Measurements from ENCODE around the gene USP12. TPM values are rescaled to one million over a fixed set of nuclear protein-coding genes. Genes with fewer than 3 reads are reported as not detected.
A peak's percentile ranks its signal among the peaks of the same experiment; 100 is the strongest.
"Not testable (repeated sequence)": the region's sequence is repeated elsewhere in the genome, so short reads cannot be mapped to it uniquely, and the experiment has no call there.

The USP12 gene
- total RNA-seq, 1 donor: 52.4 TPM

DNA sequence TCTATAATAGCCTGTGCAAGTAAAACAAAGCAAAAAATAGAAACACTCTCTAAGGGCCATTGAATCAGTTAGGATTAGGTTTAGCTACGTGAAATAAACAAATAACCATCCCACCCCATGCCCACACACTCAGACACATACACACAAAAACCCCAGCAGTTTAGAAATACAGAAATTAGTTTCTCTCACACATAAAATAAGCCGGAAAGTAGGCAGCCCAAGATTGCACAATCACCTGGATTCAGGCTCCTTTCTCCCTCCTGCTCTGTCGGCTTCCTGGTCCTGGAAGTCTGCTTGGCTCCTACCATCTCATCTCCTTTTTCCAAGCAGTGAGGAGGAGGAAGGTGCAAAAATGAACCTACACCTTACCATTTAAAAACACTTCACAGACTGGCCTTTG, 22.6 kb upstream of the USP12 start:
- Histone ChIP-seq H3K4me3 (ENCODE audit: low read length) (no peak overlapping the region), H3K27me3 (ENCODE audit: insufficient read depth, low read length) (no peaks in the 10 kb centered on the region), H3K9me3 (ENCODE audit: low read depth, low read length) (no peaks in the 10 kb centered on the region), H3K4me1 (ENCODE audit: insufficient read depth, low read length) (no peaks in the 10 kb centered on the region)

DNA sequence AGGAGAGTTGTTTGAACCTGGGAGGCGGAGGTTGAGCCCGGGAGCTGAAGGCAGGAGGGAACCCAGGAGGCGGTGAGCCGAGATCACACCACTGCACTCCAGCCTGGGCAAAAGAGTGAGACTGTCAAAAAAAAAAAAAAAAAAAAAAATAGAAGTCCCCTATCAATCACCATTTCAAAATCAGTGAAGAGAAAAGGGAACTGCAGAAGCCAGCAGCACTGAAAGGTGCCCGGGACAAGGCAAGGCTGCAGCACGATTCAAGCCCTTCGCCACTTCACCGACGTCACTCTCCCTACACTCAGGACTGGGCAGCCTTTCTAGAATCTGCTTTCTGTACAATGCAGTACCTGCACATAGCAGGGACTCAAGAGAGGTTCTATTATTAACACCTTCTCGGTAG, 21.9 kb upstream of the USP12 start:
- Histone ChIP-seq H3K27me3 (ENCODE audit: insufficient read depth, low read length) (no peaks in the 10 kb centered on the region), H3K4me3 (ENCODE audit: low read length) (no peak overlapping the region), H3K9me3 (ENCODE audit: low read depth, low read length) (no peaks in the 10 kb centered on the region), H3K4me1 (ENCODE audit: insufficient read depth, low read length) (no peaks in the 10 kb centered on the region)

DNA sequence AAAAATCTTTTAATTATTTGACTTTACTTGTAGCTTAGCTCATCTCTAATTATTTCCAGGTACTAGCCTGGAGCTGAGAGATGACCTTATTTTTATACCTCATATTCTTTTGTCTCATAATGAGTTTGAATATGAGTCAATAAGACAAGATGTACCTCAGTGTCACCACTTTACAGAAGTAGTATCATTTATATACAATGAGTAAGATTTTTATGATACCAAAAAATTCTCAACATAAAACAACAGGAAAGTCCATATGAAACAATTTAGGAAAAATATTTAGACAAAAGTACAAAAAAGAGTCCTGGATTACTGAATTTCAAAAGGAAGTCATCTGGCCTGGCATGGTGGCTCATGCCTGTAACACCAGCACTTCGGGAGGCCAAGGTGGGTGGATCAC, 21.4 kb upstream of the USP12 start:
- H3K4me1 ChIP-seq (ENCODE audit: insufficient read depth, low read length): no peaks in the 10 kb centered on the region
- H3K9me3 ChIP-seq (ENCODE audit: low read depth, low read length): no peaks in the 10 kb centered on the region
- no peak overlapping the region for H3K4me3 ChIP-seq (ENCODE audit: low read length)
- no peaks in the 10 kb centered on the region for H3K27me3 ChIP-seq (ENCODE audit: insufficient read depth, low read length)

GRCh38 chr13:27192367-27192766, 20.8 kb upstream of the USP12 start:
- H3K4me3 ChIP-seq (ENCODE audit: low read length); H3K4me1 ChIP-seq (ENCODE audit: insufficient read depth, low read length); H3K27me3 ChIP-seq (ENCODE audit: insufficient read depth, low read length); H3K9me3 ChIP-seq (ENCODE audit: low read depth, low read length): not testable (repeated sequence)

DNA sequence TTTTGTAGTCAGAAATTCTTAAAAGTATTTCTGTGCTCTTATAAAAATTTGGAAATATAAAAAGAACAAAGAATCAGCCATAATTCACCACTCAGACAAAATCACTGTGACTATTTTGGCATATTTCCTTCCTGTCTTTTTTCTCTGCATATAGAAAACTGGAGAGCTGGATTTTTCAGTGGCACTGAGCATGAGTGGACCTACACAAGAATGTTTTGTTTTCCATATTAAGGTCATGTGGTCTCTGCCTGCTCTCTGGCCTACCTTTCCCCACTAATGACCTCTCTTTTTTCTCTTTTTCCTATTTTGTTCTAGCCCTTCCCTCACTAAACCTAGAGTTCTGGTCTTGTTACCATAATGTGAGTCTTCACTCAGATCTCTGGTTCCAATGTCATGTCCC, 17.6 kb upstream of the USP12 start:
- Histone ChIP-seq H3K4me1 (ENCODE audit: insufficient read depth, low read length) (no peaks in the 10 kb centered on the region), H3K9me3 (ENCODE audit: low read depth, low read length) (no peaks in the 10 kb centered on the region), H3K27me3 (ENCODE audit: insufficient read depth, low read length) (no peaks in the 10 kb centered on the region), H3K4me3 (ENCODE audit: low read length) (no peak overlapping the region)

DNA sequence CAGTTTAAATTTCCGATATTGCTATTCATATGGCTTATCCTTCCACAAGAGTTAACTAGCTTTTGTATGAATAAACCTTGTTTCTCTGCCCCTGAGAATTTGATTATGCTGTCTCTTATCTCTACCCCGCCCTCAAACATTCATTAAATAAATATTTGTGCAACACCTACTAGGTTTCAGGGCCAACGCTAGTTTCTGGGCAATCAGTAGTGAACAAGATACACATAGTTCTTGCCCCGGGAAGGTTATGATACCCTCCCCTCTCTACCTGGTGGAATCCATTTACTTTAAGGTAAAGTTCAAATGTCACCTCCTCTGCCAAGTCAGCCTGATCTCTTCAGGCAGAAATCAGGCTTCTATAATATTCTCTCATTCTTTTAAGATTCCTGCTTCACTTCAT, 16.6 kb upstream of the USP12 start:
- no peaks in the 10 kb centered on the region for H3K27me3 ChIP-seq (ENCODE audit: insufficient read depth, low read length)
- H3K9me3 ChIP-seq (ENCODE audit: low read depth, low read length): no peaks in the 10 kb centered on the region
- no peaks in the 10 kb centered on the region for H3K4me1 ChIP-seq (ENCODE audit: insufficient read depth, low read length)
- H3K4me3 ChIP-seq (ENCODE audit: low read length): no peak overlapping the region

- no peaks in the 10 kb centered on the region for H3K9me3 ChIP-seq (ENCODE audit: low read depth, low read length)
- H3K4me1 ChIP-seq (ENCODE audit: insufficient read depth, low read length): no peaks in the 10 kb centered on the region
- H3K27me3 ChIP-seq (ENCODE audit: insufficient read depth, low read length): no peaks in the 10 kb centered on the region
- no peak overlapping the region for H3K4me3 ChIP-seq (ENCODE audit: low read length)
Observed at GRCh38 chr13:27186295-27186694, 14.7 kb upstream of the USP12 start.

- H3K4me3 ChIP-seq (ENCODE audit: low read length): no peak overlapping the region
- H3K4me1 ChIP-seq (ENCODE audit: insufficient read depth, low read length): no peaks in the 10 kb centered on the region
- H3K9me3 ChIP-seq (ENCODE audit: low read depth, low read length): no peaks in the 10 kb centered on the region
- H3K27me3 ChIP-seq (ENCODE audit: insufficient read depth, low read length): no peaks in the 10 kb centered on the region
Observed at GRCh38 chr13:27183561-27184147, 12.0 kb upstream of the USP12 start.

DNA sequence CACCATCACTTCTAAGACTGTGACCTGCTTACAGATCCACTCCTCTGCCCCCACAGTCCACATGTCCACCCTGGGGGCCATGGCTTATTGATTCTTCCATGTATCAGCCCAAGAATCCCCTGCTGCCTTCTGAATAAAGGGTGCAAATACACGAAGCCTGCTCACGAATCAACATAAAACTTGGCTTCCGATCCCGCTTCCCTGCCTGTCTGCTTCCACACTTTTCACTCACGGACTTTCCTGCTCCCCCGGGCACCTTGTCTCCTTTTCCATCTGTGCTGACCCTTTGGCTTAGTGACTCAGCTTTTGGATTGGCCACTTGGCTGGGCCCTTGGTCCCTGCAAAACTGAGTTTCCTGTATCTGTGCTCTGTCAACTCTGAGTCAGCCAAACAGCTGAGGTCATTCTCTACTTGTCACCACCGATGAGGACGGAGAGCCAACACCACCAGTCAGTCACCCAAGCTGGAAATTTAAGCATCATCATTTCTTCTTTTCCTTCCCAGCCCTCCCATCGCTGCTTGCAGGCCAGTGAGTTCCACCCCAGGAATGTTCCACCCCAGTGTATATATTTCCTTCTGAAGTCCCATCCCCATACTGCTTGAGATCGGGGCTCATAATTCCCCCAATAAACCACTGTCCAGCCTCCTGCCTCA, 11.4 kb upstream of the USP12 start:
- Histone ChIP-seq H3K4me3 (ENCODE audit: low read length) (no peak overlapping the region), H3K27me3 (ENCODE audit: insufficient read depth, low read length) (no peaks in the 10 kb centered on the region), H3K9me3 (ENCODE audit: low read depth, low read length) (no peaks in the 10 kb centered on the region), H3K4me1 (ENCODE audit: insufficient read depth, low read length) (peaks cover under 1% of the 10 kb centered on the region)

- H3K4me1 ChIP-seq (ENCODE audit: insufficient read depth, low read length): peaks cover 8% of the 10 kb centered on the region
- H3K4me3 ChIP-seq (ENCODE audit: low read length): no peak overlapping the region
- no peaks in the 10 kb centered on the region for H3K9me3 ChIP-seq (ENCODE audit: low read depth, low read length)
- no peaks in the 10 kb centered on the region for H3K27me3 ChIP-seq (ENCODE audit: insufficient read depth, low read length)
Observed at GRCh38 chr13:27182054-27182453, 10.4 kb upstream of the USP12 start.

GRCh38 chr13:27177852-27178251, 6.2 kb upstream of the USP12 start:
- no peak overlapping the region for H3K4me3 ChIP-seq (ENCODE audit: low read length)
- H3K4me1 ChIP-seq (ENCODE audit: insufficient read depth, low read length): peaks cover 29% of the 10 kb centered on the region
- no peaks in the 10 kb centered on the region for H3K9me3 ChIP-seq (ENCODE audit: low read depth, low read length)
- no peaks in the 10 kb centered on the region for H3K27me3 ChIP-seq (ENCODE audit: insufficient read depth, low read length)

GRCh38 chr13:27176470-27177410, 5.1 kb upstream of the USP12 start:
- no peaks in the 10 kb centered on the region for H3K9me3 ChIP-seq (ENCODE audit: low read depth, low read length)
- no peaks in the 10 kb centered on the region for H3K27me3 ChIP-seq (ENCODE audit: insufficient read depth, low read length)
- H3K4me1 ChIP-seq (ENCODE audit: insufficient read depth, low read length): peaks cover 34% of the 10 kb centered on the region
- no peak overlapping the region for H3K4me3 ChIP-seq (ENCODE audit: low read length)

- Histone ChIP-seq H3K27me3 (ENCODE audit: insufficient read depth, low read length) (no peaks in the 10 kb centered on the region), H3K4me1 (ENCODE audit: insufficient read depth, low read length) (peaks cover 43% of the 10 kb centered on the region), H3K9me3 (ENCODE audit: low read depth, low read length) (no peaks in the 10 kb centered on the region), H3K4me3 (ENCODE audit: low read length) (no peak overlapping the region)
Observed at GRCh38 chr13:27174766-27175455, 3.3 kb upstream of the USP12 start.

DNA sequence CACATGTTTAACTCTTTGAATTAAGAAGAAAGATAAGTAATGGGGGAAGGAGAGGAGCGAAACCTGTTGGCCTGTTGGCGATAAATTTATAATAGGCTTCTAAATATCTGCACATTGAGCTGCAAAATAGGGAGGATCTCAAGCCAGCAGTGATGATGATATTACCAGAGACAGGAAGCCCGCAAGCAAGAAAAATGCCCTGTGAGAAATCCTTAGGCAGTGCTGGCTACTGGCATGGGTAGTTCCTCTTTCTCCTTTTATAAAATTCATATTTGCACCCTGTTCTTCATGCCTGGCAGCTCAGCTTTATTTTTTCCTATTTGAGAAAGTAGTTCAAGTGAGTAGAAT, 858 bp upstream of the USP12 start:
- H3K4me3 ChIP-seq (ENCODE audit: low read length): peak overlapping the region; percentile 71
- no peaks in the 10 kb centered on the region for H3K27me3 ChIP-seq (ENCODE audit: insufficient read depth, low read length)
- no peaks in the 10 kb centered on the region for H3K9me3 ChIP-seq (ENCODE audit: low read depth, low read length)
- peaks cover 57% of the 10 kb centered on the region for H3K4me1 ChIP-seq (ENCODE audit: insufficient read depth, low read length)

GRCh38 chr13:27171827-27172494, 350 bp upstream of the USP12 start:
- Histone ChIP-seq H3K4me1 (ENCODE audit: insufficient read depth, low read length) (peaks cover 54% of the 10 kb centered on the region), H3K4me3 (ENCODE audit: low read length) (peak overlapping the region; percentile 71), H3K27me3 (ENCODE audit: insufficient read depth, low read length) (no peaks in the 10 kb centered on the region), H3K9me3 (ENCODE audit: low read depth, low read length) (no peaks in the 10 kb centered on the region)
